AG09319 (cell line): Measurements from ENCODE around the gene GGTLC1.
A peak's percentile ranks its signal among the peaks of the same experiment; 100 is the strongest.
"Not testable (repeated sequence)": the region's sequence is repeated elsewhere in the genome, so short reads cannot be mapped to it uniquely, and the experiment has no call there.

ENCODE experiments used
- DNase-seq: peaks from one replicate; pipeline ENCODE4 v3.0.0-alpha.2; 2010; ENCODE audit warnings: low read depth; ENCODE audit errors: extremely low read depth
- CTCF ChIP-seq: IDR thresholded peaks from 2 replicates; pipeline ENCODE4 v1.5.1; 2011; ENCODE audit warnings: low read depth, mild to moderate bottlenecking, inconsistent platforms, low read length, moderate library complexity

GGTLC1 gene

GRCh38 chr20:24006626-24007025 lies 18.0 kb upstream of the GGTLC1 start:
- no peak for DNase-seq
- TF ChIP-seq CTCF, result no peak

- no peak for DNase-seq
- TF ChIP-seq CTCF, result no peak
These were observed 15.9 kb upstream of the GGTLC1 start for GRCh38 chr20:24004471-24004870.

GRCh38 chr20:24002896-24003295 lies 14.3 kb upstream of the GGTLC1 start:
- TF ChIP-seq CTCF, result no peak
- DNase-seq, result no peak

- no peak for DNase-seq
- no peak for TF ChIP-seq CTCF
These were observed 13.3 kb upstream of the GGTLC1 start for GRCh38 chr20:24001712-24002405.

- no peak for TF ChIP-seq CTCF
- DNase-seq, result no peak
These were observed 10.3 kb upstream of the GGTLC1 start for GRCh38 chr20:23998844-23999243.

- TF ChIP-seq CTCF, result no peak
These were observed 9.8 kb upstream of the GGTLC1 start for GRCh38 chr20:23998392-23998791.

GRCh38 chr20:23995905-23996666 lies 7.5 kb upstream of the GGTLC1 start:
- DNase-seq, result peak; percentile 8
- peak; percentile 68 for TF ChIP-seq CTCF

More at GRCh38 chr20:23998392-23998791, 9.8 kb upstream of the GGTLC1 start:
- no peak for DNase-seq

- DNase-seq, result not testable (repeated sequence)
These were observed 6.7 kb upstream of the GGTLC1 start for GRCh38 chr20:23995291-23995690.

GRCh38 chr20:23994001-23994633 lies 5.5 kb upstream of the GGTLC1 start:
- not testable (repeated sequence) for DNase-seq

GRCh38 chr20:23993440-23993839 lies 4.9 kb upstream of the GGTLC1 start:
- DNase-seq, result not testable (repeated sequence)

GRCh38 chr20:23990296-23990695 lies 1.7 kb upstream of the GGTLC1 start:
- DNase-seq, result not testable (repeated sequence)
